AG04450 (cell line): ENCODE results near the gene EXOC4. TPM values are rescaled to one million over a fixed set of nuclear protein-coding genes. Genes with fewer than 3 reads are reported as not detected.

Experiments used
- CTCF ChIA-PET: fragments of 300-600, 350-600 bp; formaldehyde crosslinking; extraction: SDS; loops from one replicate; lab custom pipeline; 2022; ENCODE audit warnings: antibody characterized with exemption, inconsistent platforms; lab: Charles Lee
- POLR2A ChIA-PET: fragments of 350-600 bp; formaldehyde crosslinking; extraction: SDS; loops from one replicate; lab custom pipeline; 2021; ENCODE audit warnings: antibody characterized with exemption, inconsistent platforms; lab: Yijun Ruan, JAX
- DNase-seq: peaks from one replicate; pipeline ENCODE4 v3.0.0-alpha.2; 2011; ENCODE audit warnings: low read depth, low spot score
- H3K27ac ChIP-seq: one replicate; pipeline ENCODE4 v1.5.1; 2012; ENCODE audit warnings: low read depth, low read length, control low read depth
- H3K27me3 ChIP-seq: one replicate; pipeline ENCODE4 v1.6.0; 2012; ENCODE audit warnings: low read length; ENCODE audit not compliant: control insufficient read depth, insufficient read depth
- H3K4me3 ChIP-seq: 2 replicates; pipeline ENCODE4 v1.5.1; 2011; ENCODE audit warnings: mild to moderate bottlenecking, low read depth, low read length, control low read depth
- H3K9me3 ChIP-seq: 2 replicates; pipeline ENCODE4 v1.5.1; 2012; ENCODE audit warnings: low read length; ENCODE audit not compliant: control insufficient read depth, insufficient read depth
- CTCF ChIP-seq: IDR thresholded peaks from 2 replicates; pipeline ENCODE4 v1.5.1; 2011; ENCODE audit warnings: low read depth, low read length, control low read depth, inconsistent platforms
- polyA plus RNA-seq: library from polyadenylated mRNA; depleted of rRNA; stranded (reverse); fragments of >200 nt; gene quantifications from 2 replicates; pipeline ENCODE4 v1.2.3, GENCODE V29; 2011

Gene EXOC4
- polyA plus RNA-seq, 1 experiment = 73.5 TPM

- ChIA-PET POLR2A (no interaction called here), CTCF (no interaction called here)
- Histone ChIP-seq H3K27me3 (no peaks in the 10 kb centered on the region), H3K4me3 (no peak overlapping the region), H3K9me3 (no peaks in the 10 kb centered on the region), H3K27ac (no peak overlapping the region)
- no peak for DNase-seq
- TF ChIP-seq CTCF = no peak
These were observed 777.6 kb downstream of the EXOC4 start for GRCh38 chr7:134030460-134030865.

- POLR2A ChIA-PET = no interaction called here
- H3K27me3 ChIP-seq = no peaks in the 10 kb centered on the region
- H3K4me3 ChIP-seq = no peak overlapping the region
- no peaks in the 10 kb centered on the region for H3K9me3 ChIP-seq
- no peak for TF ChIP-seq CTCF
- no peak overlapping the region for H3K27ac ChIP-seq
- DNase-seq = no peak
- CTCF ChIA-PET = interaction anchor here (1.0 to 1.4 kb wide), 3 partner anchors 9 to 18 kb away, joined by 3 to 4 read pairs (median 4); no protein-coding TSS in a partner anchor
These were observed 779.1 kb downstream of the EXOC4 start for GRCh38 chr7:134031835-134032617.

GRCh38 chr7:134034652-134035051 is 781.8 kb downstream of the EXOC4 start:
- DNase-seq = no peak
- no peak overlapping the region for H3K27ac ChIP-seq
- H3K9me3 ChIP-seq = no peaks in the 10 kb centered on the region
- H3K27me3 ChIP-seq = no peaks in the 10 kb centered on the region
- ChIA-PET CTCF (no interaction called here), POLR2A (no interaction called here)
- H3K4me3 ChIP-seq = no peak overlapping the region
- no peak for TF ChIP-seq CTCF

GRCh38 chr7:134037991-134038390 is 785.1 kb downstream of the EXOC4 start:
- no peaks in the 10 kb centered on the region for H3K27me3 ChIP-seq
- no peak overlapping the region for H3K27ac ChIP-seq
- ChIA-PET CTCF (no interaction called here), POLR2A (no interaction called here)
- TF ChIP-seq CTCF = no peak
- DNase-seq = no peak
- no peak overlapping the region for H3K4me3 ChIP-seq
- no peaks in the 10 kb centered on the region for H3K9me3 ChIP-seq

- no peaks in the 10 kb centered on the region for H3K27me3 ChIP-seq
- no peak overlapping the region for H3K27ac ChIP-seq
- ChIA-PET CTCF (interaction anchor here (1.2 kb wide), 1 partner anchor 24 kb away, joined by 4 read pairs; no protein-coding TSS in a partner anchor), POLR2A (no interaction called here)
- TF ChIP-seq CTCF = no peak
- H3K4me3 ChIP-seq = no peak overlapping the region
- DNase-seq = no peak
- H3K9me3 ChIP-seq = no peaks in the 10 kb centered on the region
These were observed 788.1 kb downstream of the EXOC4 start for GRCh38 chr7:134040988-134041387.
